NT2/D1 (cell line): ENCODE results near the gene IMMP2L.

Experiments
- SUZ12 ChIP-seq: IDR thresholded peaks from 2 replicates; pipeline ENCODE4 v1.6.1; 2011; ENCODE audit not compliant: insufficient read length, insufficient read depth; ENCODE audit errors: extremely low read depth
- ZNF274 ChIP-seq: IDR thresholded peaks from 2 replicates; pipeline ENCODE4 v1.6.1; 2011; ENCODE audit warnings: mild to moderate bottlenecking, low read depth, low read length

GRCh38 chr7:111362506-111363054 lies 199.7 kb downstream of the IMMP2L start:
- no peak for TF ChIP-seq SUZ12
- TF ChIP-seq ZNF274 = no peak
